ENCODE results near the gene ST6GALNAC1.

The ST6GALNAC1 gene

DNA sequence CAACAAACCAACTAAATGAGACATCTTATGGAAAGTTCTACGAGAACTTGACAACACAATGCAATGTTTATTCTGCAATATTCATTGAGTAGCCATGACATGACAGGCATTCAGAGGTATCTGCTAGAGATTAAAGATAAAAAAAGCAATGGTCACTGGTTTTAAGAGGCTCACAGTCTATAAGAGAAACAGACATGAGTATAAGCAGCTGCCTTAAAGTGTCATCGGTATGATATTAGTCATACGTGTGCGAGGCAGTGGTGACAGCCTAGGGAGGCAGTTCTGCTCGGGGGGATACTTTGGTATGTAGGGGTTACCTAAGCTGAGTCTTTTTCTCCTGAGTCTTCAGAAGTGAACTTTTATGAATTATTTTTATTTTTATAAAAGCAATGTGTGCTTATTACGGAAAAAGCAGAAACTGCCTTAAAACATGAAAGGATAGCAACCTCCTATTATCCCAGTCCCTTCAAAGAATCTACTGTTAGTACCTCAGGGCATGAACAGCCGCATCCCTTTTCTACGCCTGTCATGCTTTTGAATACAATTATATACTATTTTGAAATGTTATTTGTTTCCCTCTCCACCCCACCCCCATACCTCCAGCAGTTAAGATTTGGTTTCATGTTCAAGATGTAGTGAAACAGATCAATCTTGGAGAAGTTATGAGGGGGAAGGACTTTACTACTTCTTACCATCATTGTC, 7.7 kb downstream of the ST6GALNAC1 start:
- FAIRE-seq = no peak
- TF ChIP-seq POLR2AphosphoS5 (IDR thresholded peaks at IDR 0.05; ENCODE audit: low read depth, low read length) = no peak
- TF ChIP-seq TAF1 (IDR thresholded peaks at IDR 0.05; ENCODE audit: borderline replicate concordance, low read depth, low read length) = no peak
- no peak for TF ChIP-seq POLR2A (IDR thresholded peaks at IDR 0.05; ENCODE audit: low read depth, low read length)

DNA sequence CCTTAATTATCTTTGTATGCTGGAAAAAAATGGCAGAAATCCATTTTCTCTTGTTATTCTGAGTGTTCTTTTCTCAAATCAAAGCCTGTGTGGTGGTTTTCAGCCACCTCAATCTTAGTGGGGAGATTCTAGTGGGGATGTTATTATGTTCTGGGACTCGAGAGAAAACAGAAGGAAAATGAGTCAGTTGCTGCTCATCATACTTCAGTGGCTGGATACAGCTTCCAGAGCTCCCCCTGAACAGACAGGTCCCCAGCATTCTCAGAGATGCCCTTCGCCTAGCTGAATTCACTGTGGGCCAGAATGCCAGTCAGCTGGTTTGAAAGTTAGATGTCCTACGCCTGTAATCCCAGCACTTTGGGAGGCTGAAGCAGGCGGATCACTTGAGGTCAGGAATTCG, 8.5 kb downstream of the ST6GALNAC1 start:
- DNase-seq (ENCODE audit: insufficient read length) (no peak), FAIRE-seq (no peak)
- TF ChIP-seq TAF1 (IDR thresholded peaks at IDR 0.05; ENCODE audit: borderline replicate concordance, low read depth, low read length) (no peak), POLR2AphosphoS5 (IDR thresholded peaks at IDR 0.05; ENCODE audit: low read depth, low read length) (no peak), POLR2A (IDR thresholded peaks at IDR 0.05; ENCODE audit: low read depth, low read length) (no peak)

More for the DNA sequence above, 7.7 kb downstream of the ST6GALNAC1 start:
- DNase-seq (ENCODE audit: insufficient read length) = no peak

DNA sequence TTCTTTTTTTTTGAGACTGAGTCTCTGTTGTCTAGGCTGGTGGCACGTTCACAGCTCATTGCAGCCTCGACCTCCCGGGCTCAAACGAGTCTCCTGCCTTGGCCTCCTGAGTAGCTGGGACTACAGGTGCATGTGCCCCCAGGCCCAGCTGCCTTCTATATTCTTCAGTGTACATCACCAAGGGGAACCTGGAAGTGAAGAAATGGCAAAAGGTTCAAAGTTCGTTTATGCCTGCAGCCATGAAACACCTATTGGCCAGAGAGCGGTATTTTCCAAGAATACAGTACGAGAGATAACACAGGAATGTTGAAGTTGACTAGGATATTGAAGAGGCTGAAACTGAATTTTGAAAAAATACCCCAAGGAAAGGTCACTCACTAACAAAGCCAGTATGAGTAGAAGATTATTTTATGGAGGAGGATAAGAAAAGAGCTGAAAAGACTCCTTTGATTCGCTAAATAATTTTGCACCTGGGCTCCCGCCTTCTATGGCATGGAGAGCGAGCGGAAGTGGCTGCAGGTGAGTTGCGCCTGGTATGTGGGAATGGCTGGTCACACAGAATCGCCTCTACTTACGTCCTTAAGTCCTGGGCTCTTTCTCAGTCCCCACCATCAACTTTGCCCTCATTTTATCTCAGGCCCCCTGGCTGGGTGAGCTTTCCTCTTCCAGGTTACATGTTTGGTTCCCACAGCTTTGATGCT, 9.8 kb downstream of the ST6GALNAC1 start:
- no peak for TF ChIP-seq TAF1 (IDR thresholded peaks at IDR 0.05; ENCODE audit: borderline replicate concordance, low read depth, low read length)
- no peak for TF ChIP-seq POLR2AphosphoS5 (IDR thresholded peaks at IDR 0.05; ENCODE audit: low read depth, low read length)
- TF ChIP-seq POLR2A (IDR thresholded peaks at IDR 0.05; ENCODE audit: low read depth, low read length) = no peak
- FAIRE-seq = no peak

DNA sequence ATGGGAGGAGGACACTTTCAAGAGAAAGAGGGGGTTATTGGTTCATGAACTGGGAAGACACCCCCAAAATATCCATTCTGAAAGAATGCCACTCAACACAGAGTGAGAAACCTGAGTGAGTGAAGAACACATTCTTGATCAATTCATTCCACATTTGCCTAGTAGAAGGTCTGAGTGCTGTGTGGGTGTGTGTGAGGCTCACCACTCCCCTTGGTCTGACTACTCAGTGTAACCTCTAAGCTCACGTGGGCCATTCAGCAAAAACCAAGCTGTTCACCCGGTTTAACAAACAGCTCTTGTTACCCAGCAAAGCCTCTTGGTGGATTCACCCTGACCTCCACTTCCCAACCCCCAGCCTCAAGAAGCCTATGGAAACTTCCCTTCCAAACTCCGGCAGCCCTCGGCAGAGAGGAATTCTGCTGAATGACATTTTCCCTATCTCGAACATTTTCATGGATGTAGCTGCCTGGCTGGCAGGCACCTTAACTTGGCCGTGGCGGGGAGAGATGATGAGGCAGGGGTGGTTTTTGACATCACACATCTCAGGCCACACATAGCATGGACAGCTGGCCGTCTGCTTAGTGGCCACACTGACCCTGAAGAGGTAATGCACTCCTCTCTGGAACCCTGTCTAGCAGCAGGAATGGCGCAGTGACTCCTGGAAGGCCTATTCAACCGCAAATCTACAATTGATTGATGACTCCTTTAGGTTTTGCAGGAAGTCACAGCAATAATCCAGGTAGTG, 11.6 kb downstream of the ST6GALNAC1 start:
- TF ChIP-seq TAF1 (IDR thresholded peaks at IDR 0.05; ENCODE audit: borderline replicate concordance, low read depth, low read length) (no peak), POLR2AphosphoS5 (IDR thresholded peaks at IDR 0.05; ENCODE audit: low read depth, low read length) (no peak), POLR2A (IDR thresholded peaks at IDR 0.05; ENCODE audit: low read depth, low read length) (no peak)
- DNase-seq (ENCODE audit: insufficient read length) (no peak), FAIRE-seq (no peak)

More for the DNA sequence above, 9.8 kb downstream of the ST6GALNAC1 start:
- no peak for DNase-seq (ENCODE audit: insufficient read length)

DNA sequence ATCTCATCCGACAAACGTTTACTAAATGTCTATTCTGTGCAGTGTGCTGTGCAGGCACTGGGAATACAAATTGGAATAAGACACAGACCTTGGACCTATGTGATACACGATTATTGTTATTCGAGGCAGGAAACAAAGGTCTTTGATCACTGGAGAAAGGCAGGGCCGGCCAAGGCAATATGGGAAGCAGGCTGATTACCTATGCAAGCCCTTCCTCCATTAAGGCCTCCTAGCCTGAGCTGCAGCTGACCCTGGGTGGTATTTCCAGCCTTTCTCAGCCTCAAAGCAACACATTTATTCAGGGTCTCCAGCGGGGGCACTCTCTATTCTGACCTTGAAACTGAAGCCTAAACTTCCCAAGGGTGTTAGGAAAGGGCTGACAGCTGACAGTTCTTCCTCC, 13.4 kb downstream of the ST6GALNAC1 start:
- no peak for FAIRE-seq

DNA sequence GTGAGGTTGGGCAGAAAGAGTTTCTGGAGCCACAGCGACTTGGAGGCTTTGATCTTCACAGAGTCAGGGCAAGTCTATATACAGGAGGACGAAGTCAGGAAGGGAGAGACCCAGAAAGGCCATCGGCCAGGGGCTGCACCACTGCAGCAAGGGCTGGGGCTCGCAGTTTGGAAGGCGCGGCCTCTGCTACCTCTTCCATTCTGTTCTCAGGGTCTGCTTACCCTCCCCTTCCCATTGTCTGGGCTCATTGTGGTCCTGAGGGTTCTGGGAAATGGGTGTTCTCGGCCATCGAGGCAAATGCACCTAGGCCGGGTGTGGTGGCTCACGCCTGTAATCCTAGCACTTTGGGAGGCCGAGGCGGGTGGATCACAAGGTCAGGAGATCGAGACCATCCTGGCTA, 16.0 kb downstream of the ST6GALNAC1 start:
- no peak for FAIRE-seq
- TF ChIP-seq POLR2A (IDR thresholded peaks at IDR 0.05; ENCODE audit: low read depth, low read length) (no peak), POLR2AphosphoS5 (IDR thresholded peaks at IDR 0.05; ENCODE audit: low read depth, low read length) (no peak), TAF1 (IDR thresholded peaks at IDR 0.05; ENCODE audit: borderline replicate concordance, low read depth, low read length) (no peak)
- DNase-seq (ENCODE audit: insufficient read length) = no peak

More for the DNA sequence above, 13.4 kb downstream of the ST6GALNAC1 start:
- no peak for DNase-seq (ENCODE audit: insufficient read length)
- TF ChIP-seq POLR2AphosphoS5 (IDR thresholded peaks at IDR 0.05; ENCODE audit: low read depth, low read length) = no peak
- no peak for TF ChIP-seq POLR2A (IDR thresholded peaks at IDR 0.05; ENCODE audit: low read depth, low read length)
- TF ChIP-seq TAF1 (IDR thresholded peaks at IDR 0.05; ENCODE audit: borderline replicate concordance, low read depth, low read length) = no peak

DNA sequence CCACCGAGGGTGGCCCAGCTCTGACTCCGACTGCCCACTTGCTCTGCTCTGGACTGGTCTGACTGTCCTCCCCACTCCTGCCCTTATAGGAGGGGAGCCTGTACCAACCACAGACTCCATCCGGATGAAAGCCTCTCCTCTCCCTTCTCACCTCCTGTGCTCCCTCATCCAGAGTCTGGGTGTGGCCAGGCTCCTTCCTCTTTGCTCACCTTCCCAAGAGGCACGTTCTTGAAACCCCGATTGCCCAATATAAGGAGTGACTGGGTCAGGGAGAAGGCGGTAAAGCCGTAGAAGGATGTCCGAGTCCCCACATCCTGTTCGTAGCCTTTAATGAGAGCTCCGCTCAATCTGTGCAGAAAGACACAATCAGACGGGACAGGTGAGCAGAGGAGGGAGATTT, 17.1 kb downstream of the ST6GALNAC1 start:
- FAIRE-seq (no peak), DNase-seq (ENCODE audit: insufficient read length) (no peak)
- TF ChIP-seq POLR2AphosphoS5 (IDR thresholded peaks at IDR 0.05; ENCODE audit: low read depth, low read length) = no peak
- no peak for TF ChIP-seq POLR2A (IDR thresholded peaks at IDR 0.05; ENCODE audit: low read depth, low read length)
- no peak for TF ChIP-seq TAF1 (IDR thresholded peaks at IDR 0.05; ENCODE audit: borderline replicate concordance, low read depth, low read length)

DNA sequence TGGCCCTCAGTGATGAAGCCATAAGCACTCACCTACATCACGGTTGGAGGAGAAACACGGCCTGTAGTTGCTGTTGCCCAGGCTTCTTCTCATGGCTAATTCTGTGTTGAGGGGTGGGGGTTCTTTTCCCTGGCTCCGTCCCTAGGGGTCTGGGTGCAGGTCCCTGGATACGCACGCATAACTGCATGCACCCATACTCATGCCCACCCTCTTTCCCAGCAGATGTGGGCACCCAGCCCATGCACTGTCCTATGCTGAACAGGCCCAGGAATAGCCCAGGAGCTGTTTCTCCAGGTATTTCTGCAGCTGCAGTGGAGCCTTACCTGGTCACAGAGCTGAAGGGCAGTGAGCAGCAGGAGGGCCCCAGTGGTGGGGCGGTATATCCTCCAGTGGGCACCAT, 18.1 kb downstream of the ST6GALNAC1 start:
- TF ChIP-seq TAF1 (IDR thresholded peaks at IDR 0.05; ENCODE audit: borderline replicate concordance, low read depth, low read length) = no peak
- TF ChIP-seq POLR2A (IDR thresholded peaks at IDR 0.05; ENCODE audit: low read depth, low read length) = no peak
- no peak for TF ChIP-seq POLR2AphosphoS5 (IDR thresholded peaks at IDR 0.05; ENCODE audit: low read depth, low read length)
- no peak for FAIRE-seq
- no peak for DNase-seq (ENCODE audit: insufficient read length)

DNA sequence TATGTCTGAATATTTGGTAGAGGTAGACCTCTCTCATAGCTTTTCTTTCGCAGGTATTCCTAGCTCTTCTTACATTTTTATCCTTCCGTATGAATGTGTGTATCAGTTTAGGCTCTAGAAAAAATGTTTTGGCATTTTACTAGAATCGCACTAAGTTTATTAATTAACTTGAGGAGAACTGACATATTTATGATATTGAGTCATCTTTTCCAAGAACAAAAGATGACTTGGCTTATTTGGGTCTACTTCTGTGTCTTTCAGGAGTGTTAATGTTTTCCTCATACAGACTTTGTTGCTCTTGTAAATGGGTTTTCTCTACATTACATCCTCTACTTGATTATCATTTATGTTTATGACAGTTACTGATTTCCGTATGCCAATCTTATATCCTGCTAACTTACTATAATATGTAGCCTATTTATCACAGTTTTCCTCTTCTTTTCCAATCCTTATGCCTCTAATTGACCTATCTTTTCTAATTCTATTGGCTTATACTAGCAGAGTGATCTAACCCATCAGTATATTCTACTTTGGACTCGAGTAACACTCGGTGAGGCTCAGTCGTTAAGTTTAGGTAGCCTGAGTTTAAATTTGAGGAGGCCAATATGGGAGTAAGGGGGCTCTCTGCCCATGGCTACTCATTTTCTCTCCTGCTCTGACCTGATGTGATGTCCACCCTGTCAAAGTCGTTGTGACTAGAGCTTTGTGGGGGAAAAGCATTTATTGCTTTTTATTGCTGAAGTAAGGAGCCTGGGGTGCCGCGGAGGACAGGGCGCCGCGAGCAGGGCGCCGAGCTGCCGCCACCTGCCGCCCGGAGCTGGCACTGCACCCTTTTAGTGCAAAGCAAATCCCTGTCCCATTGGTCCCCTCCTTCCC, 20.0 kb downstream of the ST6GALNAC1 start:
- DNase-seq (ENCODE audit: insufficient read length) = peak; percentile 65
- no peak for TF ChIP-seq POLR2A (IDR thresholded peaks at IDR 0.05; ENCODE audit: low read depth, low read length)
- no peak for TF ChIP-seq POLR2AphosphoS5 (IDR thresholded peaks at IDR 0.05; ENCODE audit: low read depth, low read length)
- no peak for TF ChIP-seq TAF1 (IDR thresholded peaks at IDR 0.05; ENCODE audit: borderline replicate concordance, low read depth, low read length)
- FAIRE-seq = peak; percentile 67

DNA sequence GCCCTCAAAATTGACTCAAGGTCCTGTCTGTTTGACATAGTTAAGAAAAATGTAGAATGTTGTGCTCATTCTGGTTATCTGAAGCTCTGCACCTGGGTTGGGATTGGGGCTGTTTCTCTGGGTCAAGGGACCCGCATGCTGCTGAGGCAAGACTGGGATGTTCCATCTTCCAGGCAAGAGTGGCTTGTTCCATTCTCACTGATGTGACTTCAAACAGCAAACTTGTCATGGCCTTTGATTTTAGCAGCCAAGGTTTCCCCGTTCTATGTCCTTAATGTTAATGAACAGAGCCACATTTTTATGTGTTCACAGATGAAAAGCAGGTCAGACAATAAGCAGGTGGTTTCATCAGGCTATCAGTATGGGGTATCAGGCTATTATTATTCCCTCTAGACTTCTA, 25.7 kb downstream of the ST6GALNAC1 start:
- no peak for FAIRE-seq
- DNase-seq (ENCODE audit: insufficient read length) = no peak
- TF ChIP-seq POLR2AphosphoS5 (IDR thresholded peaks at IDR 0.05; ENCODE audit: low read depth, low read length) = no peak
- no peak for TF ChIP-seq TAF1 (IDR thresholded peaks at IDR 0.05; ENCODE audit: borderline replicate concordance, low read depth, low read length)
- TF ChIP-seq POLR2A (IDR thresholded peaks at IDR 0.05; ENCODE audit: low read depth, low read length) = no peak

All from GM12892 (cell line).